GM11168 (cell line): ENCODE measurements around the gene SLC34A1.
"Not testable (repeated sequence)": the region's sequence is repeated elsewhere in the genome, so short reads cannot be mapped to it uniquely, and the experiment has no call there.

Experiments
- in situ Hi-C: fragments of 300-500 bp; cut with MboI; formaldehyde crosslinking; loops from one replicate; pipeline ENCODE4 v1.12.0; 2022; ENCODE audit warnings: low sequenced_read_pairs; ENCODE audit not compliant: unreplicated experiment

Gene SLC34A1

GRCh38 chr5:177366528-177367322, 17.5 kb upstream of the SLC34A1 start:
- in situ Hi-C loops: loop anchor here (10.0 kb wide), 1 partner anchor 52 kb away; the partner anchor contains the start of gene MXD3

- in situ Hi-C loops: loop anchor here (10.0 kb wide), 1 partner anchor 53 kb away; the partner anchor contains the start of gene MXD3
Observed at GRCh38 chr5:177367323-177367848, 16.8 kb upstream of the SLC34A1 start.

- in situ Hi-C loops: loop anchor here (10.0 kb wide), 1 partner anchor 53 kb away; the partner anchor contains the start of gene MXD3
Observed at GRCh38 chr5:177367981-177368868, 16.0 kb upstream of the SLC34A1 start.

- in situ Hi-C loops: loop anchor here (10.0 kb wide), 1 partner anchor 54 kb away; the partner anchor contains the start of gene MXD3
Observed at GRCh38 chr5:177368869-177369644, 15.2 kb upstream of the SLC34A1 start.

GRCh38 chr5:177369645-177370440, 14.4 kb upstream of the SLC34A1 start:
- in situ Hi-C loops: loop anchor here (10.0 kb wide), 1 partner anchor 55 kb away; the partner anchor contains the start of gene MXD3

- in situ Hi-C loops: no loop called here
Observed at GRCh38 chr5:177370488-177371119, 13.6 kb upstream of the SLC34A1 start.

- in situ Hi-C loops: no loop called here
Observed at GRCh38 chr5:177371120-177372033, 12.9 kb upstream of the SLC34A1 start.

- in situ Hi-C loops: no loop called here
Observed at GRCh38 chr5:177372034-177372896, 12.0 kb upstream of the SLC34A1 start.

GRCh38 chr5:177372910-177373309, 11.3 kb upstream of the SLC34A1 start:
- in situ Hi-C loops: no loop called here

- in situ Hi-C loops: no loop called here
Observed at GRCh38 chr5:177373806-177374205, 10.4 kb upstream of the SLC34A1 start.

- in situ Hi-C loops: no loop called here
Observed at GRCh38 chr5:177374211-177374610, 10.0 kb upstream of the SLC34A1 start.

- in situ Hi-C loops: not testable (repeated sequence)
Observed at GRCh38 chr5:177375516-177375915, 8.7 kb upstream of the SLC34A1 start.

- in situ Hi-C loops: no loop called here
Observed at GRCh38 chr5:177376107-177376506, 8.1 kb upstream of the SLC34A1 start.

GRCh38 chr5:177377851-177378776, 6.1 kb upstream of the SLC34A1 start:
- in situ Hi-C loops: no loop called here
